ENCODE data around the gene NEIL3.

NEIL3 gene, protein sequence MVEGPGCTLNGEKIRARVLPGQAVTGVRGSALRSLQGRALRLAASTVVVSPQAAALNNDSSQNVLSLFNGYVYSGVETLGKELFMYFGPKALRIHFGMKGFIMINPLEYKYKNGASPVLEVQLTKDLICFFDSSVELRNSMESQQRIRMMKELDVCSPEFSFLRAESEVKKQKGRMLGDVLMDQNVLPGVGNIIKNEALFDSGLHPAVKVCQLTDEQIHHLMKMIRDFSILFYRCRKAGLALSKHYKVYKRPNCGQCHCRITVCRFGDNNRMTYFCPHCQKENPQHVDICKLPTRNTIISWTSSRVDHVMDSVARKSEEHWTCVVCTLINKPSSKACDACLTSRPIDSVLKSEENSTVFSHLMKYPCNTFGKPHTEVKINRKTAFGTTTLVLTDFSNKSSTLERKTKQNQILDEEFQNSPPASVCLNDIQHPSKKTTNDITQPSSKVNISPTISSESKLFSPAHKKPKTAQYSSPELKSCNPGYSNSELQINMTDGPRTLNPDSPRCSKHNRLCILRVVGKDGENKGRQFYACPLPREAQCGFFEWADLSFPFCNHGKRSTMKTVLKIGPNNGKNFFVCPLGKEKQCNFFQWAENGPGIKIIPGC

GRCh38 chr4:177309522-177310371, at the start of gene NEIL3:
NEIL3 (plus strand) TSS chr4:177309874; CDS start chr4:177309954, 80 bp downstream.
- Histone ChIP-seq H3K4me1 (peaks cover 7% of the 10 kb centered on the region; the same call in 1 of the 2 replicates), H3K9me3 (no peaks in the 10 kb centered on the region), H3K27me3 (ENCODE audit: low read depth) (no peaks in the 10 kb centered on the region), H3K4me3 (peak within 1 kb of the TSS; percentile 75), H3K36me3 (replicated peaks) (peaks cover 8% of the 10 kb centered on the region; the same call in 1 of the 2 replicates)
- DNase-seq (ENCODE audit: low spot score in 2 of 2), result peak; percentile 84 to 97
- in situ Hi-C loops (cut with MboI; ENCODE audit: low sequenced_read_pairs), result no loop called here

DNA sequence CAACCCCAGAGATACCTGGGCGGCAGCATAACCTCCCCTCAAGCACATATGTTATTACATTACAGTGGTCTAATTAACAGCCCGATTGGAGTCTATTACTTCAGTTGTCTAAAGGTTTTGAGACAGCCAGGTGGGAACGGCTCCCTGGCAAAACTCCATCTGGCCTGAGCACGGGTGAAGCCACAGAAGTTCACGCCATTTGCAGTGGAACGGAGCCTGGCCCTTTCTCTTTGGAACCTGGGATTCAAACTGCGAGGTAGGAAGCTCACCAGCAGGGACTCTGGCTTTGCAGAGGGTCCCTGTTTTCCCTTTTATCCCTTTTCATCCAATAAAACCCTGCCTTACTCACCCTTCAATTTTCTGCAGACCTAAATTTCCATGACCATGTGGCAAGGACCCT, 45.9 kb upstream of the NEIL3 start:
- in situ Hi-C loops (cut with MboI; ENCODE audit: low sequenced_read_pairs), result no loop called here
- no peaks in the 10 kb centered on the region for H3K27me3 ChIP-seq (ENCODE audit: low read depth)
- 0 out of 2 replicates have a peak, but pooled peaks cover 6% of the 10 kb centered on the region for H3K4me1 ChIP-seq
- H3K4me3 ChIP-seq, result no peak overlapping the region
- H3K36me3 ChIP-seq (replicated peaks), result no peaks in the 10 kb centered on the region
- DNase-seq (ENCODE audit: low spot score in 2 of 2), result no peak
- no peaks in the 10 kb centered on the region for H3K9me3 ChIP-seq

DNA sequence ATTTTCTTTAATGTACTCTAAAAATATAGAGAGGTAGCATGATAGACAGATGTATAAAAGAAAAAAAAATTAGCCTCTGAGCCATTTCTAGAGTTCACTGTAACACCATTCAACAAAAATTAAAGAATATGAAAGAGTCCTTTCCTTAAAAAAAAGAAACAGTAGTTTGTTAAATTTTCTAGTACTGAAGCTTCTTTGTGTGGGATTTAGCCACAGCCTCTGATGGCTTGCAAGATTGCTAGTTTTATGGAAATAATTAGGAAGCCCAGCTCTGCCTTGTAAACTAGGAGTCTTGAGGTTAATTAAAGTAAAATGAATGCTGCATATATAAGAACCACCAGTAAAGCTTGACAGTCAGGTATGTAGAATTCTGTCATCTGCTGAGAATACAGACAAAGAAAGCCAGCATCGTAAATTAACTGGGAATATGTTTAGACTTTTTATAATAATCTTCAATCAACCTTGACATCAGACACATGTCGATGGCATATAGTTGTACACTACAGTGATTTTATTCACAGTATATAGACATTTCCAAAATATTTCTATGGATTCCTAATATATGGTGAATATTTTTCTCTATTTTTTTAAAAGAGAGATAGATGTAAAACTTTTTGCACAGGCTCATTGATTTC, 44.8 kb upstream of the NEIL3 start:
- Histone ChIP-seq H3K27me3 (ENCODE audit: low read depth) (no peaks in the 10 kb centered on the region), H3K36me3 (replicated peaks) (no peaks in the 10 kb centered on the region), H3K4me1 (0 out of 2 replicates have a peak, but pooled peaks cover 6% of the 10 kb centered on the region), H3K4me3 (no peak overlapping the region), H3K9me3 (no peaks in the 10 kb centered on the region)
- in situ Hi-C loops (cut with MboI; ENCODE audit: low sequenced_read_pairs), result no loop called here
- no peak for DNase-seq (ENCODE audit: low spot score in 2 of 2)

DNA sequence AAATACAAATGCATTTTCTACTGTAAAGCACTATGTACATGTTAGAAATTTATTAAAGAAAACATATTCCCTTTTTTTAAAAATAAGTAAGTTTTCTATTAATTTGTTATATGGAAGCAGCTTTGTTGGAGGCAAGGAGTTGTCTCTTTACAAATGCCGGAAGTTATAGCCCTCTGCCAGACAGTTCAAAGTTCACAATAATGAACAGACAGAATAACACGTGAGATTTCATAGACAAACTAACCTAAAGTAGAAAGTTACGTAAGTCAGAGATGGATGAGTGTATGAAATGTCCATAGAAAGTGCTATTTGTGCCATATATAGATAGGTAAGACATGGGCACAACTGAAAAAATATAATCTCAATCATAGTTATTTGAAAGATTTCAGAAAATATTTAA, 43.9 kb upstream of the NEIL3 start:
- in situ Hi-C loops (cut with MboI; ENCODE audit: low sequenced_read_pairs), result no loop called here
- H3K4me1 ChIP-seq, result 0 out of 2 replicates have a peak, but pooled peaks cover 6% of the 10 kb centered on the region
- no peaks in the 10 kb centered on the region for H3K27me3 ChIP-seq (ENCODE audit: low read depth)
- no peak for DNase-seq (ENCODE audit: low spot score in 2 of 2)
- no peaks in the 10 kb centered on the region for H3K36me3 ChIP-seq (replicated peaks)
- no peak overlapping the region for H3K4me3 ChIP-seq
- H3K9me3 ChIP-seq, result no peaks in the 10 kb centered on the region

- no peak for DNase-seq (ENCODE audit: low spot score in 2 of 2)
- H3K36me3 ChIP-seq (replicated peaks), result no peaks in the 10 kb centered on the region
- H3K4me1 ChIP-seq, result 0 out of 2 replicates have a peak, but pooled peaks cover 6% of the 10 kb centered on the region
- H3K9me3 ChIP-seq, result no peaks in the 10 kb centered on the region
- in situ Hi-C loops (cut with MboI; ENCODE audit: low sequenced_read_pairs), result no loop called here
- no peak overlapping the region for H3K4me3 ChIP-seq
- no peaks in the 10 kb centered on the region for H3K27me3 ChIP-seq (ENCODE audit: low read depth)
These were observed 43.2 kb upstream of the NEIL3 start for GRCh38 chr4:177266506-177266905.

- in situ Hi-C loops (cut with MboI; ENCODE audit: low sequenced_read_pairs), result no loop called here
These were observed 41.8 kb upstream of the NEIL3 start for GRCh38 chr4:177267911-177268310.

GRCh38 chr4:177271091-177271490, 38.6 kb upstream of the NEIL3 start:
- in situ Hi-C loops (cut with MboI; ENCODE audit: low sequenced_read_pairs), result no loop called here
- DNase-seq (ENCODE audit: low spot score in 2 of 2), result peak in 1 of 2 experiments; percentile 14
- H3K4me3 ChIP-seq, result no peak overlapping the region

More at GRCh38 chr4:177267911-177268310, 41.8 kb upstream of the NEIL3 start:
- H3K4me1 ChIP-seq, result 0 out of 2 replicates have a peak, but pooled peaks cover 6% of the 10 kb centered on the region
- H3K36me3 ChIP-seq (replicated peaks), result no peaks in the 10 kb centered on the region
- H3K9me3 ChIP-seq, result no peaks in the 10 kb centered on the region
- no peak for DNase-seq (ENCODE audit: low spot score in 2 of 2)
- no peak overlapping the region for H3K4me3 ChIP-seq
- H3K27me3 ChIP-seq (ENCODE audit: low read depth), result no peaks in the 10 kb centered on the region

GRCh38 chr4:177271915-177272766, 37.5 kb upstream of the NEIL3 start:
- H3K27me3 ChIP-seq (ENCODE audit: low read depth), result no peaks in the 10 kb centered on the region
- DNase-seq (ENCODE audit: low spot score in 2 of 2), result no peak
- H3K36me3 ChIP-seq (replicated peaks), result no peaks in the 10 kb centered on the region
- H3K4me3 ChIP-seq, result no peak overlapping the region
- no peaks in the 10 kb centered on the region for H3K4me1 ChIP-seq
- in situ Hi-C loops (cut with MboI; ENCODE audit: low sequenced_read_pairs), result no loop called here
- no peaks in the 10 kb centered on the region for H3K9me3 ChIP-seq

More at GRCh38 chr4:177271091-177271490, 38.6 kb upstream of the NEIL3 start:
- Histone ChIP-seq H3K4me1 (no peaks in the 10 kb centered on the region), H3K36me3 (replicated peaks) (no peaks in the 10 kb centered on the region), H3K9me3 (no peaks in the 10 kb centered on the region), H3K27me3 (ENCODE audit: low read depth) (no peaks in the 10 kb centered on the region)

DNA sequence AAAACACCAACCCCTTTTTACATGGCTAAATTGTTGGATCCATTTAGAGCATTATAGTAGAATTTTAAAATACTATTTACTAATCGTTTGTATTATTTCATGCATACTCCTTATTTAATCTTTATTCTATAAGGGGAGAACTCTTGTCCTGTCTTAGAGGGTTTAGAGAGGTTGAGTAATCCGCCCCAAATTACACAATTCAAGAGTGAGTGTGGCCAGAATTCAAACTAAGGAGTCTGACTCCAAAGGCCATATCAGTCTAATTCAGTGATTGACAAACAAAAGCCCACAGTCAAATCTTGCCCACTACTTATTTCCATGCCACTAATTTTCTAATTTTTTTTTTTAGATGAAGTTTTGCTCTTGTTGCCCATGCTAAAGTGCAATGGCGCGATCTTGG, 33.7 kb upstream of the NEIL3 start:
- no peaks in the 10 kb centered on the region for H3K36me3 ChIP-seq (replicated peaks)
- no peaks in the 10 kb centered on the region for H3K9me3 ChIP-seq
- in situ Hi-C loops (cut with MboI; ENCODE audit: low sequenced_read_pairs), result no loop called here
- DNase-seq (ENCODE audit: low spot score in 2 of 2), result no peak
- H3K4me1 ChIP-seq, result no peaks in the 10 kb centered on the region
- H3K4me3 ChIP-seq, result no peak overlapping the region
- H3K27me3 ChIP-seq (ENCODE audit: low read depth), result no peaks in the 10 kb centered on the region

DNA sequence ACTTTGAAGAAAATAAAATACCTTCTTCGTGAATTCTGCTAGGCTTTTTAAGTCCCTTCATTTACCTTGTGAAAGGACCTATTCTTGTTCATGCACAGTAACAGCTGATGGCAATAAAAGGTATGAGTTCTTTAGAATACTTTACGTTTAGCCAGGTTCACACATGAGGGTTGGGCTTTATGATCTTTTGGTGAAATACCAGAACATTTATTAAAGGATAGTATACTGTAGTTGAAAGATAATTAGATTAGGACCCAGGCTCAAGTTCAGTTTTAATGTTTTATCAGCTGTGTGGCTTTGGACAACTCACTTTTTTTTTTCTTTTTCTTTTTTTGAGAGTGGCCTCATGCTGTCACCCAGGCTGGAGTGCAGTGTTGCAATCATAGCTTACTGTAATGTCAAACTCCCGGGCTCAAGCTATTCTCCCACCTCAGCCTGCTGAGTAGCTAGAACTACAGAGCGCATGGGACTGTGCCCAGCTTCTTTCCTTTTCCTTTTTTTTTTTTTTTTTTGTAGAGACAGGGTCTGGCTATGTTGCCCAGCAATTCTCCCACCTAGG, 28.2 kb upstream of the NEIL3 start:
- Histone ChIP-seq H3K27me3 (ENCODE audit: low read depth) (no peaks in the 10 kb centered on the region), H3K9me3 (no peaks in the 10 kb centered on the region), H3K4me3 (no peak overlapping the region), H3K4me1 (no peaks in the 10 kb centered on the region), H3K36me3 (replicated peaks) (no peaks in the 10 kb centered on the region)
- in situ Hi-C loops (cut with MboI; ENCODE audit: low sequenced_read_pairs), result no loop called here
- DNase-seq (ENCODE audit: low spot score in 2 of 2), result no peak

DNA sequence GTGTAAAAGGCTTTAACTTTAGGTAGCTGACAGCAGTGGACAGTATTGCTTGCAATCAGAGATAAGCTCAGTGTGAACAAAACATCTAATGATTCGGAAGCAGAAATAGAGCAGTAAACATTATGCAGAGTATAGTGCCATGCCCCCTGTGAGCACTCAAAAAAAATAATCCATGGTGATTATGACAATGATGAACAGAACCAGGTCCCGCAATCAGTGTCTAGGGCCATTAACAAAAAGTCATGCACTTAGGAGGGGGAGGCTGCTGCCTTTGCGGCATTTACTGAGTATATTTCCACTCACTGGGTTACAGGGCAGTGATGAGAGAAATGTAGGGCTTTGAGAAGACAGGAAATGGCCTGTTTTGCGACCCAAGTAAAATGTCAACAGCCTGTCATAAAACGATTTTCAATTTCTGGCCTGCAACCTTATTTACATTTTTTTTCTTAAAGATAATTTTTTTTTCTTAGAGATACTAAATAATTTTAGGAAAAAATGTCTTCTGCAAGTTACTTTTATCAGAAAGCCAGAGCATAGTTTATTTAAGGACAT, 27.3 kb upstream of the NEIL3 start:
- Histone ChIP-seq H3K27me3 (ENCODE audit: low read depth) (no peaks in the 10 kb centered on the region), H3K36me3 (replicated peaks) (no peaks in the 10 kb centered on the region), H3K4me1 (no peaks in the 10 kb centered on the region), H3K4me3 (no peak overlapping the region), H3K9me3 (no peaks in the 10 kb centered on the region)
- DNase-seq (ENCODE audit: low spot score in 2 of 2), result no peak
- in situ Hi-C loops (cut with MboI; ENCODE audit: low sequenced_read_pairs), result no loop called here

GRCh38 chr4:177283167-177283566, 26.5 kb upstream of the NEIL3 start:
- Histone ChIP-seq H3K4me1 (no peaks in the 10 kb centered on the region), H3K9me3 (no peaks in the 10 kb centered on the region), H3K4me3 (no peak overlapping the region), H3K36me3 (replicated peaks) (no peaks in the 10 kb centered on the region), H3K27me3 (ENCODE audit: low read depth) (no peaks in the 10 kb centered on the region)
- in situ Hi-C loops (cut with MboI; ENCODE audit: low sequenced_read_pairs), result no loop called here
- no peak for DNase-seq (ENCODE audit: low spot score in 2 of 2)

All from HAP-1 (cell line).